GM04503 (cell line): Measurements from ENCODE around the gene NFATC3.
"Not testable (repeated sequence)": the region's sequence is repeated elsewhere in the genome, so short reads cannot be mapped to it uniquely, and the experiment has no call there.

ENCODE experiments used
- DNase-seq: peaks from one replicate; pipeline ENCODE4 v3.0.0-alpha.2; 2012; ENCODE audit warnings: low read depth

Gene NFATC3

GRCh38 chr16:68090130-68090529 is 5.0 kb downstream of the NFATC3 start:
- DNase-seq: no peak

- no peak for DNase-seq
Measured at GRCh38 chr16:68090533-68090932, 5.4 kb downstream of the NFATC3 start.

GRCh38 chr16:68091380-68092261 is 6.5 kb downstream of the NFATC3 start:
- no peak for DNase-seq

- DNase-seq: not testable (repeated sequence)
Measured at GRCh38 chr16:68092275-68092674, 7.1 kb downstream of the NFATC3 start.

- no peak for DNase-seq
Measured at GRCh38 chr16:68093816-68094613, 8.8 kb downstream of the NFATC3 start.

GRCh38 chr16:68094614-68094934 is 9.4 kb downstream of the NFATC3 start:
- no peak for DNase-seq

GRCh38 chr16:68096491-68096890 is 11.3 kb downstream of the NFATC3 start:
- no peak for DNase-seq

GRCh38 chr16:68097088-68097487 is 11.9 kb downstream of the NFATC3 start:
- no peak for DNase-seq

GRCh38 chr16:68097895-68098294 is 12.7 kb downstream of the NFATC3 start:
- DNase-seq: no peak

- DNase-seq: no peak
Measured at GRCh38 chr16:68100488-68100887, 15.3 kb downstream of the NFATC3 start.

GRCh38 chr16:68105611-68106010 is 20.4 kb downstream of the NFATC3 start:
- DNase-seq: no peak

- not testable (repeated sequence) for DNase-seq
Measured at GRCh38 chr16:68107230-68107928, 22.2 kb downstream of the NFATC3 start.

GRCh38 chr16:68109156-68109555 is 24.0 kb downstream of the NFATC3 start:
- not testable (repeated sequence) for DNase-seq

GRCh38 chr16:68110611-68111010 is 25.4 kb downstream of the NFATC3 start:
- not testable (repeated sequence) for DNase-seq

GRCh38 chr16:68111379-68111778 is 26.2 kb downstream of the NFATC3 start:
- DNase-seq: no peak

- no peak for DNase-seq
Measured at GRCh38 chr16:68113059-68113761, 28.0 kb downstream of the NFATC3 start.

GRCh38 chr16:68113765-68114240 is 28.6 kb downstream of the NFATC3 start:
- no peak for DNase-seq

- DNase-seq: not testable (repeated sequence)
Measured at GRCh38 chr16:68114939-68115338, 29.8 kb downstream of the NFATC3 start.

- no peak for DNase-seq
Measured at GRCh38 chr16:68115851-68116250, 30.7 kb downstream of the NFATC3 start.

- DNase-seq: no peak
Measured at GRCh38 chr16:68116256-68116867, 31.2 kb downstream of the NFATC3 start.

- DNase-seq: no peak
Measured at GRCh38 chr16:68117884-68118283, 32.7 kb downstream of the NFATC3 start.
